DOHH2 (cell line): ENCODE data around the gene CSN1S1.

Experiments
- H3F3A ChIP-seq: fragments of 200-600 bp; sonication (generic), shearing (Covaris generic); 2 replicates; pipeline ENCODE4 v1.6.0; 2016; ENCODE audit warnings: antibody characterized with exemption, mild to moderate bottlenecking; ENCODE audit not compliant: control insufficient read depth, insufficient read depth
- H3K27ac ChIP-seq: fragments of 200-600 bp; sonication (generic); 2 replicates; pipeline ENCODE4 v1.5.1; 2014; ENCODE audit warnings: low read depth, mild to moderate bottlenecking, low read length, moderate library complexity
- H3K27me3 ChIP-seq: fragments of 200-600 bp; sonication (generic); 2 replicates; pipeline ENCODE4 v1.6.1; 2014; ENCODE audit warnings: mild to moderate bottlenecking, low read length, mixed read lengths; ENCODE audit not compliant: control insufficient read depth
- H3K36me3 ChIP-seq: fragments of 200-600 bp; sonication (generic); 2 replicates; pipeline ENCODE4 v1.6.1; 2014; ENCODE audit warnings: mild to moderate bottlenecking, low read length, moderate library complexity, mixed read lengths; ENCODE audit not compliant: control insufficient read depth
- H3K4me1 ChIP-seq: fragments of 200-600 bp; sonication (generic); 2 replicates; pipeline ENCODE4 v1.6.1; 2014; ENCODE audit warnings: mild to moderate bottlenecking, low read length, mixed read lengths; ENCODE audit not compliant: control insufficient read depth
- H3K4me2 ChIP-seq: fragments of 200-600 bp; sonication (generic); 2 replicates; pipeline ENCODE4 v1.6.0; 2014; ENCODE audit warnings: mild to moderate bottlenecking, low read length, moderate library complexity
- H3K4me3 ChIP-seq: fragments of 200-600 bp; sonication (generic); 2 replicates; pipeline ENCODE4 v1.5.1; 2014; ENCODE audit warnings: mild to moderate bottlenecking, low read length, mixed read lengths
- H3K79me2 ChIP-seq: fragments of 200-600 bp; sonication (generic); 2 replicates; pipeline ENCODE4 v1.6.1; 2014; ENCODE audit warnings: mild to moderate bottlenecking, low read length, mixed read lengths; ENCODE audit not compliant: control insufficient read depth
- H3K9me2 ChIP-seq: fragments of 200-600 bp; sonication (generic); replicated peaks from 2 replicates; pipeline ENCODE4 v1.6.1; 2014; ENCODE audit warnings: mild to moderate bottlenecking, low read length, mixed read lengths; ENCODE audit not compliant: control insufficient read depth
- H3K9me3 ChIP-seq: fragments of 200-600 bp; sonication (generic); 2 replicates; pipeline ENCODE4 v1.6.1; 2014; ENCODE audit warnings: antibody characterized with exemption, low read length, mixed read lengths; ENCODE audit not compliant: control insufficient read depth, insufficient read depth
- H4K20me1 ChIP-seq: fragments of 200-600 bp; sonication (generic); 2 replicates; pipeline ENCODE4 v1.6.0; 2014; ENCODE audit warnings: low read depth, mild to moderate bottlenecking, antibody characterized with exemption, low read length, moderate library complexity; ENCODE audit not compliant: control insufficient read depth, insufficient read depth
- EZH2phosphoT487 ChIP-seq: fragments of 200-600 bp; sonication (generic); IDR thresholded peaks from 2 replicates; pipeline ENCODE4 v1.6.1; 2017; ENCODE audit warnings: borderline replicate concordance, mild to moderate bottlenecking, antibody characterized with exemption, low read length, moderate library complexity, mixed read lengths
- TF ChIP-seq, protein P1 (sequence below): fragments of 200-600 bp; sonication (generic); IDR thresholded peaks from one replicate; pipeline ENCODE4 v1.5.1; 2014; ENCODE audit warnings: antibody characterized with exemption, mild to moderate bottlenecking, low read depth, low read length; ENCODE audit not compliant: poor library complexity, severe bottlenecking

The CSN1S1 gene

DNA sequence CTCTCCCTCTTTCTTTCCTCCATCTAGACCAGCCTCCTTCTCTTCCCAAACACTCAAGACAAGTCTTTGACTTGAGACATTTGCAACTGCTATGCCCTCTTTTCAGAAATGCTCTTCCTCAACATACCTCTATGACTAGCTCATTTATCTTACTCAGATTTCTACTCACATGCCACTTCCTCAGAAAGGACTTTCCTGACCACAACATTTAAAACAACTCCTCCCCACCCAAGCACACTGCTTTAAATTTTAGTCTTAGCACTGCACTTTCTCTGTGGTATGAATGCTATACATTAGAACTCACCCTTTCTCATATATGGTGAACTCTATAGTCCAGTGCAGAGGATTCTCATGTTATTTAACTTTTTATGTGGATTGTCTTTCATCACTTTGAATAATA is 42.5 kb upstream of the CSN1S1 start:
- TF ChIP-seq, protein P1, sequence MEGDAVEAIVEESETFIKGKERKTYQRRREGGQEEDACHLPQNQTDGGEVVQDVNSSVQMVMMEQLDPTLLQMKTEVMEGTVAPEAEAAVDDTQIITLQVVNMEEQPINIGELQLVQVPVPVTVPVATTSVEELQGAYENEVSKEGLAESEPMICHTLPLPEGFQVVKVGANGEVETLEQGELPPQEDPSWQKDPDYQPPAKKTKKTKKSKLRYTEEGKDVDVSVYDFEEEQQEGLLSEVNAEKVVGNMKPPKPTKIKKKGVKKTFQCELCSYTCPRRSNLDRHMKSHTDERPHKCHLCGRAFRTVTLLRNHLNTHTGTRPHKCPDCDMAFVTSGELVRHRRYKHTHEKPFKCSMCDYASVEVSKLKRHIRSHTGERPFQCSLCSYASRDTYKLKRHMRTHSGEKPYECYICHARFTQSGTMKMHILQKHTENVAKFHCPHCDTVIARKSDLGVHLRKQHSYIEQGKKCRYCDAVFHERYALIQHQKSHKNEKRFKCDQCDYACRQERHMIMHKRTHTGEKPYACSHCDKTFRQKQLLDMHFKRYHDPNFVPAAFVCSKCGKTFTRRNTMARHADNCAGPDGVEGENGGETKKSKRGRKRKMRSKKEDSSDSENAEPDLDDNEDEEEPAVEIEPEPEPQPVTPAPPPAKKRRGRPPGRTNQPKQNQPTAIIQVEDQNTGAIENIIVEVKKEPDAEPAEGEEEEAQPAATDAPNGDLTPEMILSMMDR: no peak
- TF ChIP-seq EZH2phosphoT487: no peak

DNA sequence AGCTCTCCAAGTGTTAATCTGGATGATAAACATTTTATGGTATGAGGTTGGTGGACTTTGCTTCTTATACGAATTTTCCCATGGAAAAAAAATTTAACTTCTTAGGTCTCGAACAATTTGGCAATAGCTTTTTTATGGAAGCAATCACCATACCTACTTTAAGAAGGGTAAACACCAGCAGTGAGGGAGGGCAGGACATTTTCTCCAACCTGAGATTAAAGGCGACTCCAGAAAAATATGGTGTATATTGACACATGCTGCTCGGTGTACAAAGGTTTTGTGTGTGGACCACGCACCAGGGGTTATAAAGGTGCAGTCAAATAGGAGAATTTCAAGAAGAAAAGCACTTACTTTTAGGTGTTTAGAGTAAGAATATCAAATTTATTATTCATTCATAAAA is 36.7 kb upstream of the CSN1S1 start:
- no peaks in the 10 kb centered on the region for H3F3A ChIP-seq

More for the DNA sequence above, 42.5 kb upstream of the CSN1S1 start:
- Histone ChIP-seq H3K4me2 (no peak overlapping the region), H3K9me2 (no peaks in the 10 kb centered on the region), H3F3A (no peaks in the 10 kb centered on the region), H4K20me1 (no peaks in the 10 kb centered on the region), H3K36me3 (no peaks in the 10 kb centered on the region), H3K27me3 (no peaks in the 10 kb centered on the region; the same call in 1 of the 2 replicates), H3K4me3 (no peak overlapping the region), H3K79me2 (no peaks in the 10 kb centered on the region), H3K9me3 (peaks cover 4% of the 10 kb centered on the region; the same call in 1 of the 2 replicates), H3K4me1 (no peaks in the 10 kb centered on the region), H3K27ac (no peak overlapping the region)

DNA sequence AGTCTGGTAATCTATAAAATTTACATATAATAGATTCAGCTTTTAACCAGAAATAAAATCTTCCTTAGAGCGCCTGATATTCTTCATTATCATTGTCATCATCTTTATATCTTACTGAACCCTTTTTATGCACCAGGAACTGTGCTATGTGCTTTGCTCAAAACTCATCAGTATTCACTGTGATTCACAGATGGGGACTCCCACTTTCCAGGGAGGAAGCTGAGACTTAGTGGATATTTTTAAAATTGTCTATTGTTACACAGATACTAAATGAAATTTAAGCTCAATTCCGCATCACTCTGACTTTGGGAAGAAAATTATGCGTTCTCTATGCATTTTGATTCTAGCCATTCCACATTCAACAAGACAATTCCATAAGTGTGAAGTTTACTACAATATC is 36.1 kb upstream of the CSN1S1 start:
- H3K4me2 ChIP-seq: no peak overlapping the region
- no peaks in the 10 kb centered on the region for H4K20me1 ChIP-seq
- H3K36me3 ChIP-seq: no peaks in the 10 kb centered on the region
- TF ChIP-seq, protein P1: no peak
- TF ChIP-seq EZH2phosphoT487: no peak
- H3K27ac ChIP-seq: no peak overlapping the region
- no peaks in the 10 kb centered on the region for H3K79me2 ChIP-seq
- no peaks in the 10 kb centered on the region; the same call in 1 of the 2 replicates for H3K27me3 ChIP-seq
- H3K4me1 ChIP-seq: no peaks in the 10 kb centered on the region
- H3F3A ChIP-seq: no peaks in the 10 kb centered on the region
- no peaks in the 10 kb centered on the region for H3K9me2 ChIP-seq
- H3K9me3 ChIP-seq: no peaks in the 10 kb centered on the region
- no peak overlapping the region for H3K4me3 ChIP-seq

More for the DNA sequence above, 36.7 kb upstream of the CSN1S1 start:
- no peaks in the 10 kb centered on the region for H3K9me2 ChIP-seq
- H3K4me1 ChIP-seq: no peaks in the 10 kb centered on the region
- H3K4me3 ChIP-seq: no peak overlapping the region
- H3K4me2 ChIP-seq: no peak overlapping the region
- no peaks in the 10 kb centered on the region for H3K9me3 ChIP-seq
- no peaks in the 10 kb centered on the region for H4K20me1 ChIP-seq
- TF ChIP-seq, protein P1: no peak
- TF ChIP-seq EZH2phosphoT487: no peak
- H3K79me2 ChIP-seq: no peaks in the 10 kb centered on the region
- H3K27me3 ChIP-seq: no peaks in the 10 kb centered on the region; the same call in 1 of the 2 replicates
- no peak overlapping the region for H3K27ac ChIP-seq
- no peaks in the 10 kb centered on the region for H3K36me3 ChIP-seq

DNA sequence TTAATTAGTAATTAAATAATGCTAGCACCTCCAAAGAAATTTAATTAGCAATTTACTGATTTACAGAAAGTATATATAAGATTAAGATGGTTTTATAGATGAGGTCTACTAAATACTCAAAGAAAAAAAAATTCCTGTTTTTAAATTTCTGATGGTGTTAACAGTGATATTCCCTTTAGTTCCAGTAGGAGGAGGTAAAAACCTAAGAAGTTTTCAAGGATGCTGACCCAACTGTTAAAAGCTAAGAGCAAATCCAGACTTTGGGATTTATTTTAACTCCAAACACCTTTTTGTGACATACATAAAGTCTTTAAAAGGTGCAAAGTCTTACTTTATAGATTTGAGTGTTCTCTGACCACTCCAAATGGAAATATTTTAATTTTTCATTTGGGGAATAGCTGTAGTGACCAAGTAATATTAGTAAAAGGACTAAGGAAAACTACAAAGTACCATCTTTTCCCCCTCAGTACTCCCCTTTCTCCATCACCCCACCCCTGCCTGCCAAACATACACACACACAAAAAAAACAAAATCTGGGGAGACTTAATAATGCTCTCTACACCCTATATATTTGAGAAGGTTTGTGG is 34.2 kb upstream of the CSN1S1 start:
- H3K36me3 ChIP-seq: no peaks in the 10 kb centered on the region
- no peaks in the 10 kb centered on the region for H4K20me1 ChIP-seq
- no peak overlapping the region for H3K4me2 ChIP-seq
- no peak overlapping the region for H3K4me3 ChIP-seq
- no peaks in the 10 kb centered on the region for H3K4me1 ChIP-seq
- TF ChIP-seq, protein P1: no peak
- H3K79me2 ChIP-seq: no peaks in the 10 kb centered on the region
- H3K9me2 ChIP-seq: no peaks in the 10 kb centered on the region
- H3K27ac ChIP-seq: no peak overlapping the region
- H3K27me3 ChIP-seq: no peaks in the 10 kb centered on the region; the same call in 1 of the 2 replicates
- H3K9me3 ChIP-seq: no peaks in the 10 kb centered on the region
- no peaks in the 10 kb centered on the region for H3F3A ChIP-seq
